ENCODE data around the gene FYN. TPM values are rescaled to one million over a fixed set of nuclear protein-coding genes. Genes with fewer than 3 reads are reported as not detected.
A peak's percentile ranks its signal among the peaks of the same experiment; 100 is the strongest.

FYN gene
- total and polyA plus RNA-seq, 10 of the 15 experiments (the other 5 are each of a cell fraction or from before 2014, with no cell fraction given): 51.4 to 247 (median 138) TPM

- TF ChIP-seq JUND (IDR thresholded peaks at IDR 0.05; ENCODE audit: low read depth, low read length) (peak; percentile 65), CBFB (IDR thresholded peaks at IDR 0.05; ENCODE audit: low read depth) (peak; percentile 95), MEF2B (IDR thresholded peaks at IDR 0.05; ENCODE audit: partially characterized antibody, poor library complexity, severe bottlenecking) (peak; percentile 75), SIX5 (IDR thresholded peaks at IDR 0.05; ENCODE audit: low read depth, low read length, severe bottlenecking) (no peak), USF2 (IDR thresholded peaks at IDR 0.05; ENCODE audit: borderline replicate concordance, low read depth, low read length) (no peak), SMAD1 (IDR thresholded peaks at IDR 0.05; ENCODE audit: low read depth, partially characterized antibody) (no peak), BACH1 (IDR thresholded peaks at IDR 0.05; ENCODE audit: borderline replicate concordance) (no peak; the same call in 1 of the 2 replicates), RELB (IDR thresholded peaks at IDR 0.05; ENCODE audit: low read depth) (peak; percentile 93), ZZZ3 (IDR thresholded peaks at IDR 0.05; ENCODE audit: control insufficient read depth, insufficient read length, low read depth) (no peak), CEBPZ (IDR thresholded peaks at IDR 0.05; ENCODE audit: low read depth, low read length) (no peak), SRF (IDR thresholded peaks at IDR 0.05; ENCODE audit: low read depth in 2 of 2, low read length in 2 of 2) (no peak), YY1 (IDR thresholded peaks at IDR 0.05; ENCODE audit: low read depth, low read length) (0 out of 2 replicates have a peak, but pooled peaks have one; percentile 17), WRNIP1 (IDR thresholded peaks at IDR 0.05; ENCODE audit: borderline replicate concordance, low read depth, low read length) (no peak; the same call in 1 of the 2 replicates), FOS (IDR thresholded peaks at IDR 0.05; ENCODE audit: borderline replicate concordance, extremely low read depth, insufficient read length) (no peak), SUZ12 (IDR thresholded peaks at IDR 0.05; ENCODE audit: unreplicated experiment) (no peak), MAX (IDR thresholded peaks at IDR 0.05; ENCODE audit: low read depth, low read length) (no peak), BCL11A (IDR thresholded peaks at IDR 0.05; ENCODE audit: low read depth, low read length) (peak; percentile 97), SMAD5 (IDR thresholded peaks at IDR 0.05; ENCODE audit: low read depth) (no peak), RFX5 (IDR thresholded peaks at IDR 0.05; ENCODE audit: low read depth, low read length) (no peak), RAD51 (IDR thresholded peaks at IDR 0.05) (peak; percentile 59), HDGF (IDR thresholded peaks at IDR 0.05) (no peak), NFIC (IDR thresholded peaks at IDR 0.05; ENCODE audit: low read depth, low read length) (peak; percentile 99), ATF2 (IDR thresholded peaks at IDR 0.05; ENCODE audit: low read length) (peak; percentile 92), DPF2 (IDR thresholded peaks at IDR 0.05) (peak; percentile 98), RB1 (IDR thresholded peaks at IDR 0.05; ENCODE audit: borderline replicate concordance) (no peak)
These were observed 67.6 kb downstream of the FYN start (continued) for GRCh38 chr6:111805511-111806164.
